ENCODE data around the gene DIS3L2. TPM values are rescaled to one million over a fixed set of nuclear protein-coding genes. Genes with fewer than 3 reads are reported as not detected.

The DIS3L2 gene
- 10 to 100 TPM; 32.6 to 40.9 (median 33.1) TPM for polyA plus RNA-seq (ENCODE audit: insufficient read depth in 1 of 5, insufficient read length in 5 of 5, low replicate concordance in 1 of 5)
- long read RNA-seq, donor 1, partial matches to known transcripts: 0 of 5 reads
- long read RNA-seq, donor 1, other reads (novel, unspliced or antisense): 0 of 5 reads
- long read RNA-seq, donor 2, partial matches to known transcripts: 0 of 2 reads
- long read RNA-seq, donor 2, other reads (novel, unspliced or antisense): 0 of 2 reads
- long read RNA-seq, donor 3, partial matches to known transcripts: 0 of 3 reads
- long read RNA-seq, donor 3, other reads (novel, unspliced or antisense): 0 of 3 reads
- long read RNA-seq, donor 4, partial matches to known transcripts: 0 of 2 reads
- long read RNA-seq, donor 4, other reads (novel, unspliced or antisense): 0 of 2 reads
- long read RNA-seq, donor 5, partial matches to known transcripts: 0 of 4 reads
- long read RNA-seq, donor 5, other reads (novel, unspliced or antisense): 0 of 4 reads
- long read RNA-seq, donor 6: 0 reads
- long read RNA-seq, donor 7, partial matches to known transcripts: 0 of 5 reads
- long read RNA-seq, donor 7, other reads (novel, unspliced or antisense): 0 of 5 reads
- long read RNA-seq, donor 8, partial matches to known transcripts: 0 of 2 reads
- long read RNA-seq, donor 8, other reads (novel, unspliced or antisense): 0 of 2 reads

- peak; percentile 72 to 79 for DNase-seq
These were observed at the start of gene DIS3L2 for GRCh38 chr2:231961349-231962166. Gene DIS3L2, plus strand, starts transcription at chr2:231961713. Its CDS starts 53,215 bp downstream, at chr2:232014928.

- no peak for DNase-seq
These were observed 47.3 kb upstream of the DIS3L2 start for GRCh38 chr2:231914077-231914690.

DNA sequence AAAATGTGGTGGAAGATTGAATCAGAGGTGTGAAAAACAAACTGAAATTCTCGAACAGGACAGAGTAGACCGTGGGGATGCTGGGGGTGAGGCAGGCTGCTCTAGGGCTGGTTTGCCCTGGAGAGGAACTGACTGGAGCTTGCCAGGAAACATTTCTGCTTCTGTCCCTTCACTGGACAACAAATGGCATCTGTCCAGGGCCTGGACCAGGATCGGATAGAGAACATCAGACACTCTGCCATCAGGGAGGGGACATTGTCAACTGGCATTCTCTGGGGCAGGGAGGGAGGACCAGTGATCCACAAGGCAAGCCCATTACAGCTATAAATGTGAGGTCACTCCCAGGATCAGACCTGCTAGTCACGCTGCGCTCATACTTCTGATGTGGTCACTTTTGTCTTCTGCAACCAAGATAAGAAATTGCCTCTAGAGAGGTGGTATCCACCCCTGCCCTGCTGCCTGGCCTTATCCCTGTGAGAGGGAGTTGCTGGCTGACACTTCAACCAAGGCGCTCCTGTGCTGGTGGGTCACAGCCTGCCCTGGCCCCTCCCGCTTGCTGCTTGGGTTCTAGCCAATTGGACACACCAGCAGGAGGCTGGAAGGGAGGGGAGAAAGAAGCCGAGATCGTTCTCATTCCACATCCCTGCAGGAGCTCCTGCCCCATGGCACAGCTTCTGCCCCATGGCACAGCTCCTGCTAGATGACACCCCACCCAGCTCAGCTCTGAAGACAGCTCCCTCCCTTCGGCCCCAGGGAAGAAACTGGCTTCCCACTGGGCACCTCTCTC is 44.0 kb upstream of the DIS3L2 start:
- DNase-seq: peak in 1 of 2 donors; percentile 7

GRCh38 chr2:231918501-231919330 is 42.8 kb upstream of the DIS3L2 start:
- no peak for DNase-seq

DNA sequence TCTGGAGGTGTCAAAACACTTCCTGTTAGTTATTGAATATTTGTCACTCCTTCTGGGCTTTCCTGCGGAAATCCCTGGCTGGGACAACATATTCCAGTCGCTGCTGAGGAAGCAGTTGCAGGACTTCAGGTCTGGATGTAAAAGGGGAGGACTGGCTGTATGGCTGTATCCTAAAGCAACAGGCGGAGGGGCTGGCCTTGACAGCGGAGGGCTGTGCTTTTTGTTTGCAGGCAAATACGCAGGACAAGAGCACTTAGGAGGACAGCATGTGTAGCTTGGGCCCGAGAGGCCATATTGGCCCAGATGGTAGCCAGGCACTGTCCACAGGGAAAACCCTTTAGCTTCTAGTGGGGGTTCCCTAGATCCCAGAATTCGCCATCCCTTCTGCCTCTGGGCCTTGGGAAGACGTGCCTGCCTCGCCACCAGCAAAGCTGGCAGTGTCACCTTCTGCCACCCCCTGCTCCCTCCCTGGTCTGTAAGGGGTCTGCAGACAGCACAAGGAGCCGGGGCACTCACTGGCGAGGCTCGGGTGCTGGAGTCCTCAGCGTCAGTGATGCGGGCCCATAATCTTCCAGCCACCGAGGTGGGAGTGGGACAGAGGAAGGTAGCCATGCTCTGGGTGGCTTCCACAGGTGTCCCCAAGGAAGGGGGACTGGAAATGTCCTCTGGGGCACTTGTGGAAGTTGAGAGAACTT is 42.0 kb upstream of the DIS3L2 start:
- no peak for DNase-seq

- DNase-seq: no peak
These were observed 41.1 kb upstream of the DIS3L2 start for GRCh38 chr2:231920366-231920765.

- DNase-seq: no peak
These were observed 40.7 kb upstream of the DIS3L2 start for GRCh38 chr2:231920795-231921194.

- no peak for DNase-seq
These were observed 39.1 kb upstream of the DIS3L2 start for GRCh38 chr2:231922311-231923009.

- DNase-seq: no peak
These were observed 38.5 kb upstream of the DIS3L2 start for GRCh38 chr2:231923010-231923344.

DNA sequence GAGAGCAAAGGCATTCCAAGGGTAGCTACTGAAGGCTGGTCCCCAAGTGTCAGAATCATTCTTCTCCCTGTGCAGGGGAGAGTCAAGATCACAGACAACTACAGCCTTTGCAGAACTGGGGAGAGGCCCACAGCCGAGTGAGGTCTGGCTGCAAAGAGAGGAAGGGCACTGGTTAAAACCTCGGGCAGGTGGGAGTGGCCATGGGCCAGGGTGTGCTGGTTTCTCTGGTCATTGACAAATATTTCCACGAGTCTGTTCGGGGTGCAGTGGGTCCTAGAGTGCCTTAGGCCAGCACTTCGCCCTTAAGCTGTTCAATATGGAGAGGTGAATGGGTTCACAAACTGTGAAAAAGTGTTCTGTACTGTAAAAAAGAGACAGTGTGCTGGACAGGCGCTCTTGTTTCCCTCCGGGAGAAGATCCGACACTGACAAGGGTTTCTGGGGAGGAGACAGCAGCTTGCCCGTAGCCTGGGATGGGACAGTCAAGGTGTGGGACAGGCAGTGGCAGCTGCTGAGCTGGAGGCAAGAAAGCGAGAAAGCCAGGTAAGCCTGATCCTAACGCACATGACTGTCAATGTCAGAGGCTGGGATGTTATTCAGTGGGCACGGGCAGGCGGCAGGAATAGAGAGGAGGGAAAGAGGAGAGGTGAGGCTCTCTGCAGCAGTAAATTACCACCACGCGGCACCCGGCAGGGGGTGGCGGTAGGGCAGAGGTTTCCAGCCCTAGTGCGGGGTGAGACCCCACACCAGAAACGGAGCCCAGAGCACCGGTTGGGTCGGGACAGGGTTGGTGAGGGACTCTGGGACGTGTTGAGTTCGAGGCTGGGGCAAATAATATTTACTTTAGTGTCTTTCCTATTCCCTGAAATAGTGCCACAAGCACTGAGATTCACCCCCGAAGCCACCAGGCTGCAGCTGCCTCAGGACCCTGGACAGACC is 37.3 kb upstream of the DIS3L2 start:
- DNase-seq: no peak

GRCh38 chr2:231924889-231925275 is 36.6 kb upstream of the DIS3L2 start:
- DNase-seq: no peak

- peak; percentile 70 to 76 for DNase-seq
These were observed 36.0 kb upstream of the DIS3L2 start for GRCh38 chr2:231925303-231926179.

DNA sequence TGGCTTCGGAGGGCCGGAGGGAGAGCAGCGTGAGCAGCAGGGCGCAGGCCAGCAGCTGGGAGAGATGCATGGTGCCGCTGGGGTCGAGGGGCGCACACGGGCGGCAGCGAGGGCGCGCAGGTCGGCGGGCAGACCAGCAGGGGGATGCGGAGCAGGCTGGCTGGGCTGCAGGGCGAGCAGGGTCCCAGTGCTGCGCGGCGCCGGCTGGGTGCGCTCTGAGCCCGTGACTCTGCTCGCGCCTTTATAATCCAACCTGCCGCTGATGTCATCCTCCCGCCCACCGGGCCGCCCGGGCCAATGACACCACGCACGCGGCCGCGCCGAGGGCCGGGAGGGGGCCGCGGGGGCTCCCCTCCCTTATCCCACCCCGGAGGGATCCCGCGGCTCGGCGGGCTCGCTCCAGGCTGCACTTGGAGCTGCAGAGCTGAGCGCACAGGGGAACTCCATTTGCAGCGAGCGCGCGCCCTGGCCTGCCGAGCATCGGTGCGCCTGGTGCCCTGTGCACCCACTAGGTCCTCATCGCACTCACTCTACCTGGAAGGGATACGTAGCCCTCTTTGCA is 35.3 kb upstream of the DIS3L2 start, which contains the start of gene NPPC:
NPPC (minus strand) TSS at position 217 of the 562 bp plus-strand sequence; CDS start at position 70, 147 bp downstream.
- peak; percentile 42 to 51 for DNase-seq

GRCh38 chr2:231926761-231927565 is 34.5 kb upstream of the DIS3L2 start:
- DNase-seq: peak in 1 of 2 donors; percentile 23

DNA sequence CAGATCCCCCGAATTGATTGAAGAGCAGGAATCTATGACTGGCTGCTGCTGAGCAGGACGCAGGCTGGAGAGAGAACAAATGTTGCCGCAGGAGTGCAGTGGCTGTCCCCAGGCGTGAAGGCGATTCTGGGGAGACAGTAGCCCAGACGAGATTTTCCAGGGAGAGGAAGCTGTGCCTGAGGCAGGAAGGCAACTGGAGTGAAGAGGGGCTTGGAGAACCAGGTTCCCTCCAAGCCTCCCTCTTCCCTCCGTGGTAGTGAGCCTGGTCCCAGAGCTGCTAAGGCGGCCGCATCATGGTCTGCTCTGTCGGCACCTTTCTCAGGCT is 34.0 kb upstream of the DIS3L2 start:
- DNase-seq: no peak

Data from right lung (tissue), 10 donors.